Measurements from ENCODE around the gene NSUN2. TPM values are rescaled to one million over a fixed set of nuclear protein-coding genes. Genes with fewer than 3 reads are reported as not detected.
A peak's percentile ranks its signal among the peaks of the same experiment; 100 is the strongest.

Gene NSUN2
- polyA plus RNA-seq, 1 experiment: 31.2 TPM

DNA sequence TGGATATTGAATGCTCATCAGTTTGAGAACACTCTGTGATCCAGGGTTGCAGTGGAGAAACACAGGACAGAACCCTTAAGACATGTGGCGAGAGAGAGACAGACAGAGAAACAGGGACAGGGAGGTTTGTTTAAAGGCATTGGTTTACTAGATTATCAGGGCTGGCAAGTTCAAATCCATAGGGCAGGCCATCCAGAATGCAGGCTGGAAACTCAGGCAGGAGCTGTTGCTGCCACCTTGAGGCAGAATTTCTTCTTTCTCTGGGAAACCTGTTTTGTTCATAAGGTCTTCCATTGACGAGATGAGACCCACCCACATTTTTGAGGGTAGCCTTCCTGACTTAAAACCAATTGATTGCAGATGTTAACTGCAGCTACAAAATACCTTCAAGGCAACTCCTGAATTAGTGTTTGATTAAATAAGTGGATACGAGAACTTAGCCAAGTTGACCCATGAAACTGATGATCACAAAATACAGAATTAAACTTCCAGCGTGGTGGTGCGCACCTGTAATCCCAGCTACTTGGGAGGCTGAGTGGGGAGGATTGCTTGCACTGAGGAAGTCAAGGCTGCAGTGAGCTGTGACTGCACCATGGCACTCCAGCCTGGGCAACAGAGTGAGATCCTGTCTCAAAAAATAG lies 55.9 kb downstream of the NSUN2 start:
- CTCF ChIA-PET: interaction anchor here (0.6 to 2.8 kb wide), 6 partner anchors 9 to 1081 kb away, joined by 3 to 19 read pairs (median 4); no protein-coding TSS in a partner anchor
- peak; percentile 20 for DNase-seq (ENCODE audit: low read depth)
- peaks cover 7% of the 10 kb centered on the region for H3K27me3 ChIP-seq (ENCODE audit: control insufficient read depth, insufficient read depth, low read length)
- no peaks in the 10 kb centered on the region for H3K36me3 ChIP-seq (ENCODE audit: control insufficient read depth, insufficient read depth, low read length)
- POLR2A ChIA-PET: no interaction called here
- H3K4me3 ChIP-seq (ENCODE audit: low read depth, low read length): no peak overlapping the region
- TF ChIP-seq, protein P1, sequence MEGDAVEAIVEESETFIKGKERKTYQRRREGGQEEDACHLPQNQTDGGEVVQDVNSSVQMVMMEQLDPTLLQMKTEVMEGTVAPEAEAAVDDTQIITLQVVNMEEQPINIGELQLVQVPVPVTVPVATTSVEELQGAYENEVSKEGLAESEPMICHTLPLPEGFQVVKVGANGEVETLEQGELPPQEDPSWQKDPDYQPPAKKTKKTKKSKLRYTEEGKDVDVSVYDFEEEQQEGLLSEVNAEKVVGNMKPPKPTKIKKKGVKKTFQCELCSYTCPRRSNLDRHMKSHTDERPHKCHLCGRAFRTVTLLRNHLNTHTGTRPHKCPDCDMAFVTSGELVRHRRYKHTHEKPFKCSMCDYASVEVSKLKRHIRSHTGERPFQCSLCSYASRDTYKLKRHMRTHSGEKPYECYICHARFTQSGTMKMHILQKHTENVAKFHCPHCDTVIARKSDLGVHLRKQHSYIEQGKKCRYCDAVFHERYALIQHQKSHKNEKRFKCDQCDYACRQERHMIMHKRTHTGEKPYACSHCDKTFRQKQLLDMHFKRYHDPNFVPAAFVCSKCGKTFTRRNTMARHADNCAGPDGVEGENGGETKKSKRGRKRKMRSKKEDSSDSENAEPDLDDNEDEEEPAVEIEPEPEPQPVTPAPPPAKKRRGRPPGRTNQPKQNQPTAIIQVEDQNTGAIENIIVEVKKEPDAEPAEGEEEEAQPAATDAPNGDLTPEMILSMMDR (IDR thresholded peaks at IDR 0.05; ENCODE audit: insufficient read depth, low read depth, low read length): peak; percentile 68

DNA sequence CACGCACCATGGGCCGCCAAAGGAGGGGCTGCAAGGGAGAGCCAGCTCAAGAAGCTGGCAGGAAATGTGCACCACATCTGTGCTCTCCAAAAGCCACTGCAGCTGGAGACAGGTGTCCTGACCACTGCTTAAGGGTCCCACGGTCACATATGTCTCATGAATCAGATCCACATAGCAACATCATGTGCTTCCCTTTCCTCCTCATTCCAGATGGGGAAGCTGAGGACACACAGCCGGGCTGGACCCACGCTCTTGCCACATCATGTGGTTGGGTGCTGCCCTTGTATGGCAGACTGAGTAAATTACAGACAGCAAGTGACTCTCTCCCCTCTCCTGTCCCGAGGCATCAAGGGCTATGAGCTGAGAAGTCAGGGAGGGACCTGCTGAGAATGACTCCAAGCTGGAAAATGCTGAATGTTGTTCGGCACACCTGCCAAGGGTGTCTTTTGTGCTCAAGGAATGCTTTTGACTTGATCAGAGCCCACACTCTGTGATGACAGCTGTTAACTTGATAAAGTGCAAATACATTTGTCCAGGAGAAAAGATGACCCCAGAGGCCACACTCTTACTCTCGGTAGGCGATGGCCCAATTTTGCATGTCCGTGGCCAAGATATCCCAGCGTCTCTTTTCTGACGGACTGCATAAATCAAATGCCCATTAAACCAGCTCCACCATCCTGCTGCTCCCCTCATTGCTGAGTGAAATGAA lies 58.2 kb downstream of the NSUN2 start:
- Histone ChIP-seq H3K36me3 (ENCODE audit: control insufficient read depth, insufficient read depth, low read length) (no peaks in the 10 kb centered on the region), H3K27me3 (ENCODE audit: control insufficient read depth, insufficient read depth, low read length) (peaks cover 7% of the 10 kb centered on the region), H3K4me3 (ENCODE audit: low read depth, low read length) (no peak overlapping the region)
- DNase-seq (ENCODE audit: low read depth): no peak
- CTCF ChIA-PET: no interaction called here
- POLR2A ChIA-PET: no interaction called here
- TF ChIP-seq, protein P1 (IDR thresholded peaks at IDR 0.05; ENCODE audit: insufficient read depth, low read depth, low read length): no peak

DNA sequence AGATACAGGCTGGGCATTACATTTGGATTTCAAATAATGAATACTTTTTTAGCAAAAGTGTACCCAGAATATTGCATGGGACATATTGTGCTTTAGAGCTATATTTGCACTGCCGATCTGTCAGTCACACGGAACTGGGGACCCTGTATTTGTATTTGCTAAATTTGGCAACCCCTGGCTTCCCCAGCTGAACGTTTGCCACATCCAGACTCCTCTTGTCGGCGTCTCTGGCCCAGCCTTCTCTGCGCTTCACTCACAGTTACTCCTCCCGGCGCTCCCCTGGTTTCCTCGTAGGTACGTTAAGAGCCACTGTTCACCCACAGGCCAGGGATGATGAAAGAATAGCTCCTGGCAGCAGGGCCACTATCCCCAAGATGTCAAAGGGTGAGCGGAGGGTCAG lies 58.7 kb downstream of the NSUN2 start:
- no peak for DNase-seq (ENCODE audit: low read depth)
- CTCF ChIA-PET: interaction anchor here (0.6 to 1.1 kb wide), 2 partner anchors 10 to 1097 kb away, joined by 3 read pairs; no protein-coding TSS in a partner anchor
- peaks cover 7% of the 10 kb centered on the region for H3K27me3 ChIP-seq (ENCODE audit: control insufficient read depth, insufficient read depth, low read length)
- H3K36me3 ChIP-seq (ENCODE audit: control insufficient read depth, insufficient read depth, low read length): no peaks in the 10 kb centered on the region
- TF ChIP-seq, protein P1 (IDR thresholded peaks at IDR 0.05; ENCODE audit: insufficient read depth, low read depth, low read length): no peak
- H3K4me3 ChIP-seq (ENCODE audit: low read depth, low read length): no peak overlapping the region
- POLR2A ChIA-PET: no interaction called here

DNA sequence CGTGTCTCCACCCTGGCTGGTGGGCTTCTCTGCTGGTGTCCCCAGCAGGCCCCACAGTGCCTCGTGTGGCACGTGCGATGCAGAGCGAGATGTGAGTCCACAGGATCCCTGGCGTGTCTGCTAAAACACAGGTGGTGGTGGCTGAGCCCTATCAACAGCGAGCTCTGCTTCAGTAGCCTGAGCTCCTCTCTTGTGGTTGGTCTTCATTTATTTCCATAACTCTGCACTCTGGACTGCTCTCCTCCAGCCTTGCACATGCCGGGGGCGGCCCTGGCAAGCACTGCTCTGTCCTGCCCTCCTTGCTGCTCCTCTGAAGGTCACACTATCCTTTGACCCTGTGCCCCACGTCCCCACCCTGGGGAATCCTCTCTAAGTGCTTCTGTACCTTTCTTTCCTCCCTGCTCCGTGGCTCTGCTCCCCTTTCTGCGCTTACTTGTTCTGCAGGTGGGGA lies 59.2 kb downstream of the NSUN2 start:
- H3K4me3 ChIP-seq (ENCODE audit: low read depth, low read length): no peak overlapping the region
- CTCF ChIA-PET: interaction anchor here (0.6 to 1.1 kb wide), 3 partner anchors 9 to 1097 kb away, joined by 3 read pairs; no protein-coding TSS in a partner anchor
- TF ChIP-seq, protein P1 (IDR thresholded peaks at IDR 0.05; ENCODE audit: insufficient read depth, low read depth, low read length): no peak
- peaks cover 7% of the 10 kb centered on the region for H3K27me3 ChIP-seq (ENCODE audit: control insufficient read depth, insufficient read depth, low read length)
- DNase-seq (ENCODE audit: low read depth): no peak
- no peaks in the 10 kb centered on the region for H3K36me3 ChIP-seq (ENCODE audit: control insufficient read depth, insufficient read depth, low read length)
- POLR2A ChIA-PET: no interaction called here

DNA sequence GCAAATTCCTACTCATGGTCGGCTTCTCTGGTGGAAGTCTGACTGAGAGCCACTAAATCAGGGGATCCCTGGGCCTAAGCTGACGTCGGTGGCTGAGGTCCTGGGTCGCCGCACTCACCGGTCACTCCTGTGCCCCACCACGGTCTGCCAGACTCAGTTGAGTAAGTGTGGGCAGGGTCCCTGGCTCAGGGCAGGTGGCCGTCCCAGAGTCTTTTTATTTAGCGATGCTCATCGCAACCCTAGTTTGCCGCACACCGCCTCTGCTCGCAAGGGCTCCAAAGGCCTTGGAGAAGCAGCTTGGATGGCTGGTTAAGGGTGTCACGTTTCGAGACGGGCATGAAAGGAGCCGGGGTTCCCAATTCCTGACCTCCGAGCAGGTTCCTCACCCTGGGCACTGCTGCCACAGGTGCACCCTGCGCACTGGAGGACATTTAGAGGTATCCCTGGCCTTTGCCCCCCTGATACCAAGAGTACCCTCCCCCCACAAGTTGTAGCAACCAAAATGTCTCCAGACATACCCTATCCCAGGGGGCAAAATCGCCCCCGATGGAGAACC lies 59.9 kb downstream of the NSUN2 start:
- Histone ChIP-seq H3K4me3 (ENCODE audit: low read depth, low read length) (no peak overlapping the region), H3K36me3 (ENCODE audit: control insufficient read depth, insufficient read depth, low read length) (no peaks in the 10 kb centered on the region), H3K27me3 (ENCODE audit: control insufficient read depth, insufficient read depth, low read length) (peaks cover 7% of the 10 kb centered on the region)
- TF ChIP-seq, protein P1 (IDR thresholded peaks at IDR 0.05; ENCODE audit: insufficient read depth, low read depth, low read length): no peak
- CTCF ChIA-PET: interaction anchor here (0.8 to 1.1 kb wide), 2 partner anchors 9 to 11 kb away, joined by 3 read pairs; no protein-coding TSS in a partner anchor
- DNase-seq (ENCODE audit: low read depth): no peak
- POLR2A ChIA-PET: no interaction called here

Data from BJ (cell line).